ENCODE results near the gene MCU.
"Not testable (repeated sequence)": the region's sequence is repeated elsewhere in the genome, so short reads cannot be mapped to it uniquely, and the experiment has no call there.

MCU gene

DNA sequence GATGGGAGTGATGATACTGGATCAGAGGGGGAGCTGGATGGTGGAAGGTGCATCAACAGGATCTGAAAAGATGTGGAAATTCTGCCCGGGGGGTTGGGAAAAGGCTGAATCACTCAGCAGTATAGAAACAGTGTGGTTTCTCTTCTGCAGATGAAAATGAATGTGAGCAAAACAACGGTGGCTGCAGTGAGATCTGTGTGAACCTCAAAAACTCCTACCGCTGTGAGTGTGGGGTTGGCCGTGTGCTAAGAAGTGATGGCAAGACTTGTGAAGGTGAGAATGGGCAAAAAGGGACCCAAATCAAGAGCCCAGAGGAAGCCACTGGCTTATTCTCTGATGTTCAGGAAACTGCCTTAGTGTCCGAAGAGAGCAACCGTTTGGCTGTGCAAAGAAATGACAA is 214.5 kb downstream of the MCU start:
- no peak for DNase-seq

DNA sequence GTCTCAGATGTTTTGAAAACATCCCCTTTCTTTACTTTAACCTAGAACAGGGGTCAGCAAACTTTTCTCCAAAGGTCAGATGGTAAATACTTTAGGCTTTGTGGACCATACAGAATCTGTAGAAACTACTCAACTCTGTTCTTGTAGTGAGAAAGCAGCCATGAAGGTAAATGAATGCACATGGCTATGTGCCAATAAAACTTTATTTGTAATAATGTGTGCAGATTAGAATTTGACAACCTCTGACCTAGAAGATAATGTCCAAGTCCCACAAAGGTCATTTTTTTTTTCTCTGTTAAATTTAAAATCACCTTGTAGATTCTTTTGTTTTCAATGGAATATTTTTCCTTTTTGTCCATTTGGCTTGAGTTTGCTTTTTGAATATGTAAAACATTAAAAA is 218.8 kb downstream of the MCU start:
- no peak for DNase-seq

DNA sequence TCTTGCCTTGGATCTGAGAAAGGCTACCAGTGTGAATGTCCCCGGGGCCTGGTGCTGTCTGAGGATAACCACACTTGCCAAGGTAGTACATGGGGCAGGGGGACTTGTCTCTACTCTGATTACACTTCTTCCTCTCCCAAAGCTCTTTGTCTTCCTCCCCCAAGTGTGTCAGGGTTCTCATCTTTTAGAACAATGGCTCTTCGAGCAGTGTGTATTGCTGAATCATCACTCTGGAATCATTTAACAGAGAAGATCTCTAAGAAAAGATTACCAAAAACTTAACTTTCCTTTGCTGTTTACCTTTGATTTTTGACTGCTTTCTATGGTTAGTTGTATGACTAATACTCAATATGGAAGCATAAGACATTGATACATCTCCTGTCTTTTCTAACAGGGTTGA is 219.8 kb downstream of the MCU start:
- DNase-seq = no peak

DNA sequence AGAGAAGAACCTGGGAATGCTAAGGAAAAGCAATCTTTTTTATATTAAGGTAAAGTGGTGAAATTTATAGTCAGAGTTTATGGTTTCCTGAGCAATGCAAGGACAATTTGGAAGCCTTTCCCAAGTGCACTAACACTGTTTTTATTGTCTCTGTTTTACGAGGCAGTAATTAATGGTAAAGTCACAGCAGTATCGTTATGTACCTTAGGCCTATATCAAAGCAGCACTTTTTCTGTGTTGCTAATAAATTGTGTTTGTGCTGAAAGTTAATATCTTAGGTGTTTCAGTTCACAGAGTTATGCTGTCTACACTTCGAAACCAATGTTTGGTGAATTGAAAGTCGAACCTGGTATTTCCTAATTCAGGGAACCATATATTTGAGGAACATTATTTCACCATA is 220.8 kb downstream of the MCU start:
- DNase-seq = no peak

DNA sequence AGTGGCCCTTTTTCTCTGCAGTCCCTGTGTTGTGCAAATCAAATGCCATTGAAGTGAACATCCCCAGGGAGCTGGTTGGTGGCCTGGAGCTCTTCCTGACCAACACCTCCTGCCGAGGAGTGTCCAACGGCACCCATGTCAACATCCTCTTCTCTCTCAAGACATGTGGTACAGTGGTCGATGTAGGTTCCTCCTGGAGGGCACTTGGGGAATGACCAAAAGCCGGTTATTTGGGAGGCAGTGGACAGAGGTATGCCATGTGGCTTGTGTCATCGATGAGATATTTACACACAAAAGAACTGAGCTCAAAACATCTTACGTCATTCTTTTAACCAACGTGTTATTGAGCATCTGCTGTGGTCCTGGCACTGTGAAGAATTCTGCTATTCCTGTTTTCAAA is 221.3 kb downstream of the MCU start:
- DNase-seq = no peak

DNA sequence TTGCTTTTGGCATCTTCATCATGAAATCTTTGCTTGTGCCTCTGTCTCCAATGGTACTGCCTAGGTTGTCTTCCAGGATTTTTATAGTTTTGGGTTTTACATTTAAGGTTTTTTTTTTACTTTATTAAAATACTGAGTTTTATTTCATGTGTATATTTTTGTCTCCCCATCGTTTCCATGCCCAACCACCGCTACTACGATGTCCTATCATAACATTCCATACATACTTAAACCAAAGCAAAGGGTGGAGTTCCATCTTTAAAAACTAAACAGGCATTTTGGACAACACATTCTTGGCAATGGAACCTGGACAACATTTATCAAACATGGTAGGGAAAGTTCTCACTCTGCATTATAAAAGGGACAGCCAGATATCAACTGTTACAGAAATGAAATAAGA is 225.3 kb downstream of the MCU start:
- not testable (repeated sequence) for DNase-seq

DNA sequence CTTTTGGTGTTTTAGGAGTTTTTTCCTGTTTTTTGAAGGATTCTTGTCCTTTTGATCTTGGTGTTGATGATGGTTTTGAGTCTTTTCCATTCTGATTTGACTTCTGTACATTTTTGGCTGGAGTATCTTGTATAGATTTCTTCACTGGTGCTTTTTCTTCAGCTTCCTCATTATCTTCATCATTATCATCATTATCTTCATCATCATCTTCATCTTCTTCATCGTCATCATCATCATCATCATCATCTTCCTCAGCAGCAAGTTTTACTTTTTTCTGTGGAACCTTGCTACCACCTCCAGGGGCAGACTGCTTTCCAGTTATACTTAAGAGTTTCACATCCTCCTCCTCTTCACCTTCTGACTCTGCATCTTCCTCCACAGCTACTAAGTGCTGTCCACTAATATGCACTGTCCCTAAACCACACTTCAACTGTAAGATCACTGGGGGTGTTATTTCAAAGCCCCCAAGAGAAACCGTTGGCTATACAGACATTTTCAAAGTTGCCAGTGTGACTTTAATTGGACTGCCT is 225.9 kb downstream of the MCU start:
- DNase-seq = not testable (repeated sequence)

DNA sequence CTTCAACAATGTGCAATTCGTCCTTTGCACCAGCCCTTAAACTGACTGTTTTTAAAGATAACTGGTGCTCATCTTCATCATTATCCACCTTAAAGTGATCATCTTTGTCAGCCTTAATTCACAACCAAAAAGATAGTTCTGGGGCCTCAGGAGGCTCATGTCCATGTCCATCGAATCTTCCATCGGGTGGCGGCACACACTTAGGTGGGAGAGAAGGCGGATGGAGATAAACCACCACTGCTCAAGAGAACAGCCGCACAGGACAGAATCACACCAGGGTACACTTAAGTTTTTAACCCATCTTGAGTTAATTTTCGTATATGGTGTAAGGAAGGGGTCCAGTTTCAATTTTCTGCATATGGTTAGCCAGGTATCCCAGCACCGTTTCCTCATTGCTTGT is 226.4 kb downstream of the MCU start:
- no peak for DNase-seq

DNA sequence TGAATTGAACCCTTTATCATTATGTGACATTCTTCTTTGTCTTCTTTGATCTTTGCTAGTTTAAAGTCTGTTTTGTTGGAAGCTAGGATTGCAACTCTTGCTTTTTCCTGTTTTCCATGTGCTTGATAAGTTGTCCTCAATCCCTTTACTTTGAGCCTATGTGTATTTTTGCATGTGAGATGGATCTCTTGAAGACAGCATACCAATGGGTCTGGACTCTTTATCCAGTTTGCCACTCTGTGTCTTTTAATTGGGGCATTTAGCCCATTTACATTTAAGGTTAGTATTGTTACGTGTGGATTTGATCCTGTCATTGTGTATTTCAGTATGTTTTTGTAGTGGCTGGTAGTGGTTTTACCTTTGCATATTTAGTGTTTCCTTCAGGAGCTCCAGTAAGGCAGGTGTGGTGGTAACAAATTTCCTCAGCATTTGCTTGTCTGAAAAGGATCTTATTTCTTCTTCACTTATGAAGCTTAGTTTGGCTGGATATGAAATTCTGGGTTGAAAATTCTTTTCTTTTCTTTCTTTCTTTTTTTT is 229.3 kb downstream of the MCU start:
- not testable (repeated sequence) for DNase-seq

DNA sequence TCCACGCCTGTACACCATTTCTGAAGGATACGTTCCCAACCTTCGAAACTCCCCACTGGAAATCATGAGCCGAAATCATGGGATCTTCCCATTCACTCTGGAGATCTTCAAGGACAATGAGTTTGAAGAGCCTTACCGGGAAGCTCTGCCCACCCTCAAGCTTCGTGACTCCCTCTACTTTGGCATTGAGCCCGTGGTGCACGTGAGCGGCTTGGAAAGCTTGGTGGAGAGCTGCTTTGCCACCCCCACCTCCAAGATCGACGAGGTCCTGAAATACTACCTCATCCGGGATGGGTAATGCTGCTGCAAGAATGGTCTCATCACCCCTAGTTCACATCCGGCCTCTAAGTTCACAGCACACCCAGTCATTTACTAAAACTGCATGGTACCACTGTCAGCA is 232.4 kb downstream of the MCU start:
- no peak for DNase-seq

DNA sequence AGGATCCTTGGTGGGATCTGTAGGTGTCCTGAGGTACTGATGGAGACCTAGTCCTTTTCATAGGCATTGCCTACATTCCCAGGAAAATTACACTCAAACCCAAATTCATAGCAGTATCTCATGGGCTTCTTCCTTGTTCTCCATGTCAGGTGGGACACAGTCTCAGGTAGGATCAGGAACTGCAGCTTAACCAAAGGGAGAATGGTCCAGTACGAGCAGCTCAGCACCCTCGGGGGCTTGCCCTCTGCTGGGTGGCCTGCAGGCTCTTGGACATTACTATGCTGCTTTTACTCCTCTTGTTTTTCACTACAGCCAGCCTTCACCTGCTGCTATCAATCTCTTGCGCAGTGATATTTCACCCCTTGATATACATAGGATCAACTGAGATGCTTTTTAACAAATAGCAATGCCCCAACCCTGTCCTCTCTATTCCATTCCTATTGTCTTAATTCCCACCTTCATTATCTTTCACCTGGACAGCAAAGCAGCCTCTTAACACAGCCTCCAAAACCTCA is 234.1 kb downstream of the MCU start:
- no peak for DNase-seq

DNA sequence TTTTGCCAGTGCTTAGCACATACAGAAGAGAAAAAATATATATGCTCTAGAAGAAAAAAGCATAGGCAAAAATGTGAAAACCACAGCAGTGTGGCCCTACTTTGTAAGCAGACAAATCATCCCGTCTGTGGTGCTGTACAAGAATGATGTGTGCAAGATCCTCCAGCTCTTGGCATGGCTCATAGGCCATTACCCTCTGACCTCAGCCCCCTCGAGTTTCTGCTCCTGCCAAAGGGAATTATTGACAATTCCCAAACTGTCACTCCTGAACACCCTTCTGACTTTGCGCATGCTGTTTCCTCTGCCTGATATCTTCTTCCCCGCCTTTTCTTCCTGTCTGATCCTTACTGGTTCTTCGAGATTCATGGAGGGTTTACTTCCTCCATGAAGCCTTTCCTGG is 235.5 kb downstream of the MCU start:
- no peak for DNase-seq

DNA sequence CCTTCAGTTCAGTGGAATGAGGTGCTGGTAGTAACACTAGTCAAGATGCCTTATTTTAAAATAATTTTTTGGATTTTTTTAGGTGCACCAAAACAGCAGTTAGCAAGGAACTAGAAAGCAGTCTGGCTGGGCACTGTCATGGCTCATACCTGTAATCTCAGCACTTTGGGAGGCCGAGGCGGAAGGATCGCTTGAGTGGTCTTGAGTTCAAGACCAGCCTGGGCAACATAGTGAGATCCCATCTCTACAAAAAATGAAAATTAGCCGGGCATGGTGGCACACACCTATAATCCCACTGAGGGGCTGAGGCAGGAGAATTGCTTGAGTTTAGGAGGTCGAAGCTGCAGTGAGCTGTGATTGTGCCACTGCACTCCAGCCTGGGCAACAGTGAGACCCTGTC is 236.9 kb downstream of the MCU start:
- no peak for DNase-seq

DNA sequence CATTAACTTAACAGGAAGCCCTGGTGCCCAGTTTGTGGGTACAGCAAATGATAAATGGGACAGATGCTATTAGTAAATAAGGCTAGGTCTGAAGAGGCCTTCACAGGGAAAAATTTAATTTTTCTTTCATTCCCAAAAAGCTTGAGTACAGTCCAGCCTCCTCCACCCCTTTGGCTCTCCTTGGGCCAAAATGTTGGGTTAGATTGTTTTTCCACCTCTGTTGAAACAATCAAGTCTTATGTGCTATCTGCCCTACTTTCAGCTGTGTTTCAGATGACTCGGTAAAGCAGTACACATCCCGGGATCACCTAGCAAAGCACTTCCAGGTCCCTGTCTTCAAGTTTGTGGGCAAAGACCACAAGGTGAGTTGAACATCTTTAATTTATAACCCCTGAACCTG is 238.3 kb downstream of the MCU start:
- DNase-seq = no peak

DNA sequence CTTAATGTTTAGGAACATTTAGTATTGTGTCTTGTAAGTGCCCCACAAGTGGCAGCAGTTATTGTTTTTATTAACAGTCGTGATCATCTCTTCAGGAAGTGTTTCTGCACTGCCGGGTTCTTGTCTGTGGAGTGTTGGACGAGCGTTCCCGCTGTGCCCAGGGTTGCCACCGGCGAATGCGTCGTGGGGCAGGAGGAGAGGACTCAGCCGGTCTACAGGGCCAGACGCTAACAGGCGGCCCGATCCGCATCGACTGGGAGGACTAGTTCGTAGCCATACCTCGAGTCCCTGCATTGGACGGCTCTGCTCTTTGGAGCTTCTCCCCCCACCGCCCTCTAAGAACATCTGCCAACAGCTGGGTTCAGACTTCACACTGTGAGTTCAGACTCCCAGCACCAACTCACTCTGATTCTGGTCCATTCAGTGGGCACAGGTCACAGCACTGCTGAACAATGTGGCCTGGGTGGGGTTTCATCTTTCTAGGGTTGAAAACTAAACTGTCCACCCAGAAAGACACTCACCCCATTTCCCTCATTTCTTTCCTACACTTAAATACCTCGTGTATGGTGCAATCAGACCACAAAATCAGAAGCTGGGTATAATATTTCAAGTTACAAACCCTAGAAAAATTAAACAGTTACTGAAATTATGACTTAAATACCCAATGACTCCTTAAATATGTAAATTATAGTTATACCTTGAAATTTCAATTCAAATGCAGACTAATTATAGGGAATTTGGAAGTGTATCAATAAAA is 240.5 kb downstream of the MCU start:
- no peak for DNase-seq

DNA sequence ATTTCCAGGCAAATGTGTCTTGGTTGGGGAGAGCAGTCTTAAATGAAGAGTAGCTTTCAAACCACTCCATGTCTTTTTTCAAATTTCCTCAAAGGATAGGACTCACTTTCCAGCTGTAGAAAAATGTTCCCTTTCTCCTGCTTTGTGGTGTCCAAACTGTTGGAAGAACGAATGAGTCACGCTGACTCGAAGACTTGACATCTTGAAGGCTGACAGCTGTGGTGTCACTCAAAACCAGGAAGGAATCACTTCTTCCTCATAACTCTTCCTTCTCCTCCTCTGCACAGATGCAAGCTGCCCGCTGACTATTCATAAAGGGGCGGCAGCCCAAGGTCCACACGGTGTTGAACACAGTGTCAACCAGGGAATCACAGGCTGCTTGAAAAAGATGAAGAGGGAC is 243.4 kb downstream of the MCU start:
- no peak for DNase-seq
